NOMO-1 treated with dmso at 0.1 percent for 144 hours (cell line): ENCODE measurements around the gene ALK.

Source experiments
- DNase-seq: peaks from one replicate; lab custom pipeline; 2025; ENCODE audit not compliant: unreplicated experiment; lab: John Stamatoyannopoulos, UW

ALK gene

DNA sequence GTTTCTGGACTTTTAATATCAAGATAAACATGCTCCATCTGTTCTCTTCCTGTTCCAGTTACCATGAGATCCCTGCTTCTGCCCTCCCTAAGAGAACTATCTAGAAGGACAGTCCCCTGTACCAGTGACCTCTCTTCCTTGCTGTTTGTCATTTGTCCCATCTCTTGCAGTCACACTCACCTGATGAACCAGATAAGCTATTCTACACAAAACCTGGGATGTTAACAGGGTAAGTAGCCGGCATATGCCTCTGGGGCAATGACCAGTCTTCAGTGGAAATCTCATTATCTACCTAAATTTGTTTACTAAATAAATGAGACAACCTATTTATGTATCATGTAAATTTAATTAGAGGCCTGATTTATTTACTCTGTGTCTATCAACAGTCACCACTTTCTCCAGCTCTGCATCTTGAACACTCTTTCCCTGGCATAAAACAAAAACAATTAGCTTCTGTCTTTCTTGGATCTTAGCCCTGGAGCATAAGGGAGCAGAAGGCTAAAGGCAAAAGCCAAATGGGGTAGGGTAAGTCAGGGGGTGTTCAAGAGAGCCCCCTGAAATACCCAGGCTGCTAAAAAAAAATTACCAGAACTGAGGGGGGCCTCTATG, 337.7 kb downstream of the ALK start:
- no peak for DNase-seq

DNA sequence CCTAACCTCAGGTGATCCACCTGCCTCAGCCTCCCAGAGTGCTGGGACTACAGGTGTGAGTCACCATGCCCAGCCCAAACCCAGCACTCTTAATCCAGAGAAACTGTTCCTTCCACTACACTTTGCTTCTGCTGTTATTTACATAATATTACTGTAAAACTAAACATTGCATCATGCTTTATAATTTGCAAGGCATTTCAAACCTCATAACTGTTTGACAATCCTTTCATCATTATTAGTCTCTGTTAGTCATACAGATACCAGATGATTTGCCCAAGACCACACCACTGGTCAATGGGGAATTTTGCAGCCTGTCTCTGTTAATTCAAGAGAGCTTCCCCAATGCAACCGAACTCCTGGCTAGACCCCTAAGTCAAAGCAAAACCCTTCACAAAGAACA, 338.3 kb downstream of the ALK start:
- no peak for DNase-seq

DNA sequence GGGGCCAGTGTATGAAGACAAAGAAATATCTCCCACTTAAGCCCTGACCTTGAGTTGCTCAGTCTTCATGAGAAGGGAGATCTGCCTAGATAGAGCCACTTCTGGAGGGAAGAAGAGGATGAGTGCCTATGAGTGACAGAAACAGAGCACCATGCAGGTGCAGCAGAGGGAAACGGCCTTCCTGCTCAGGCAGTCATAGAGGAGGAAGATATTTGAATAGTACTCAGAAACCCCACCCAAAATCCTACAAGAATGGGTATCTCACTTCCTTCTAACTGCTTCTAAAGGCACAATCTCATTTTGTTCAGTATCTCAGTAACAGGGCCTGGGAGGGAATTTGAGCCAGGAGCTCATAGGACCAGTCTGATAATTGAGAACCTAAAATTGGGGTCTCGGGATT, 339.3 kb downstream of the ALK start:
- no peak for DNase-seq

DNA sequence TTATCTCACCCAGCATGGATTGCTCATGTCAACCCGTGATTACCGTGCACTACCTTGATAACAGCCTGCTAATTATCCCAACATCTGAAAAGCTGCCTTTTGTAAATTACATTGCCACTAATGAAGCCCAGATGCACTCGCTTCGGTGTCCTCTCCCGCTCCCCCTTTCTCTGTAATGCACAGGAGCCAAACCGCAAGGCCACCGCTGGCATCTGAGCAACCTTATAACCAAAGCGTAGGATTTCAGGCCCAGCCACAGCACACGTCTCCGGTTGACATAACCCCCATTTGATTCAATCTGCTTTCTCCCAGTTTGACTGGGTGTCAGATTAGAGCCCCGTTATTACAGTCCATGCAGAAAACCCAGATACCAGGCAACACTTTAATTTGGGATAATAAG, 341.2 kb downstream of the ALK start:
- DNase-seq, result no peak

DNA sequence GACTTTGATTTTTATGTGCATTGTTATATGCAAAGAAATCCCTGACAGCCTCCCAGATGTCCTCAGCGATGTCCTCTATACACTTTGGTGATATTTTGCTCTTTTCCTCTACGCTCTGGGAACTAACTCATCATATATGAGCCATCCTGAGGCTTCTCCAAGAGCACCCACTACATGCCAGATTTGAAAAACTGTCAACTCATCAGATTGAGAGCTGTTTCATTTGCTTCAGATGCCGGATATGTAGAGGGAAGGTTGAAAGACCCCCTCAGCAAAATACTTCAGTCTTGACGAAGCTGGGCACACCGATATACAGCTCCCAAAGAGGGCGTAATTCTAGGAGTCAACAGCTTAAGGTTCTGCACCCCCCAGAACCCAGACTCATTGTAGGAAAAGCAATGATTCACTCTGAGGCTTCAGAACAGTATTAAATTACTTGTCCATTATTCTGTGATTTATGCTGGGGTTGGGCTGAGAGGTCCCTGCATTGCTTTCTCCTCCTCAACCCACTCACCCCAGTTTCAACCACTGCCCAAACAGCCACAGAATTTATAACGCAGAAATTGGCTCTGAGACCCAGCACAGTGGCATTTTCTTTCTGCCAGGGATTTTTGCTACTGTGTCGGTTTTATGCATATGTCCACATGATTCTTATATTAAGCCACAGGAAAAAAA, 341.8 kb downstream of the ALK start:
- DNase-seq, result no peak

DNA sequence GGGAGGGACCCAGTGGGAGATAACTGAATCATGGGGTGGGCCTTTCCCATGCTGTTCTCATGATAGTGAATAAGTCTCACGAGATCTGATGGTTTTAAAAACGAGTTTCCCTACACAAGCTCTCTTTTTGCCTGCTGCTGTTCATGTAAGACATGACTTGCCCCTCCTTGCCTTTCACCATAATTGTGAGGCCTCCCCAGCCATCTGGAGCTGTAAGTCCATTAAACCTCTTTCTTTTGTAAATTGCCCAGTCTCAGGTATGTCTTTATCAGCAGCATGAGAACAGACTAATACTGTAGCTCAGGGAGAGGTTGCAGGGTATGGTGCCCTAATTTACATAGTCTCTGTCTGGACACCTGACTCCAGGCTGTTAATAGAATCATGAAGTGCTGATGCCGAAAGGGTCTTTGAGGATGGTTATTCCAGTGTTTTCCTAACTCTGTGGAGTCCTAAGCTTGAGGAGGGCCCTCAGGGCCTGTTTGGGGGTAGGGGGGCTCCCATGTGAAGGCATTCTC, 343.2 kb downstream of the ALK start:
- no peak for DNase-seq

DNA sequence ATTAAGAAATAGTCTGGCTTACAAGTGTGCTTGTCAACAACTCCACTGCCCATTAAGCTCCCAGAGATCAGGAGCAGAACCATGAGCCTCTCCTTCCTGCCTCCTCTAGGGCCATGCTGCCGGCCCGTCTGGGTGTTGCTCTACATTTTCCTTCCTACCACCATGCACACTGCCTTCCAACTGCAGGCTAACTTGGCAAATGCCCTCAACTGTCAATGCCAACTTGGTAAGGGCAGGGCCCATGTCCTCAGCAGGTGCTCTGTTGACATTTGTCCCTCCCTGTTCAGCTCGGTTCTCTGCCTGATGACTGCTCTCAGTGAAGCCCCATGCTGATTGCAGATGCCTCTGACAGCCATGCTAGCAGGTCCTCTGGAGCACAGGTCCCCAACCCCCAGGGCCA, 345.2 kb downstream of the ALK start:
- DNase-seq, result no peak

DNA sequence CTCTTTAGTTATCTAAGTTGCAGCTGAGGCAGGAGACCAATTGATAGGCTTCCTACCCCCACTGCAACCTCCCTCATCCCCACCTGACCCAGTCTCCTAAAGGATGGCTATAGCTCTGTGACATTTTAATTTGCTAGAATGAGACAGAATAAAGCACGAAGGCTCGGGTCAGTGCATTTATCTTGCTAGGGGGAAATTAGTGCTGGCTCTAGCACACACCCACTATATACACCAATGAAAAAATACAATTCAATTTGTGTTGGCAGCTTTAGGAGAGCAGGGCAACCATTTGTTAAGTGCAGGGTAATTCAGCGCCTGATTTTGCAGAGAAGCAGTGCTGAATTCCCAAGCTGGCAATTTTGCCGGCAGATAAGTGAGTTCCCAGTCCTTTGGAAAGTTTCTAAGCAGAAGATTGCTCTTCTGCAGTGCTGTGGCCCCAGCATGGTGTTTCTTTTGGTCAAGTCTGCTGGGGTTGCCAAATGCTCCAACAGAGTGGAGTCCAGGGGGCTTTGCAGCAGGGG, 346.0 kb downstream of the ALK start:
- no peak for DNase-seq

DNA sequence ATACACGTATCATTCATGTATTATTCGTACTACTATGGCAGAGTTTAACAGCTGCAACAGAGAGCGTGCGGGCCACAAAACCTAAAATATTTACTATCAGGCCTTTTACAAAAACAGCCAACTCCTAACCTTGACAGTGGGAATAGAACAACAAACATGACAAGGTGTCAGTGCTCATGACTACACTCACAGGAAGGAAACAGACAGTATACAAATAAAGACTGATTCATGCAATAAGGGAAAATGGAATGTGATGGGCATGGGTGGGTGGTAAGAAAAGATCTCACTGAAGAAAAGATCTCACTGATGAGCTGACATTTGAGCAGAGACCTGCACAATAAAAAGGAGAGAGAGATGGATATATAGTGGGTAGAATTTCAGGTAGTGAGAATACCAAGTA, 347.8 kb downstream of the ALK start:
- DNase-seq, result no peak

DNA sequence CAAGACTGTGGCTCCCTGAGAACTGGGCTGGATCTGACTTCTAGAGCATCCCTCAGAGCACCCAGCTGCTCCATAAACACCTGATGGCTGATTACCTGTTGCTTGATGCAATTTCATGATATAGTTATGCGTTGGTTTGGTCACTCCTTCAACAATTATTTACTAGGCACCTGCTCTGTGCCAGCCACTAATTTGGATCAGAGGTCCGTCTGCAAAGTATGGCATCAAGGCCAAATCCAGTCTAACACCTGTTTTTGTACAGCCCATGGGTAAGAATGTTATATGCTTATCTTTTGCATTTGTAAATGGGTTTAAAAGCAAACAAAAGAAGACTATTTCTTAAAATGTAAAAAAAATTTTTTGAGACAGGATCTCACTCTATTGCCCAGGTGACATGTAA, 348.2 kb downstream of the ALK start:
- no peak for DNase-seq

DNA sequence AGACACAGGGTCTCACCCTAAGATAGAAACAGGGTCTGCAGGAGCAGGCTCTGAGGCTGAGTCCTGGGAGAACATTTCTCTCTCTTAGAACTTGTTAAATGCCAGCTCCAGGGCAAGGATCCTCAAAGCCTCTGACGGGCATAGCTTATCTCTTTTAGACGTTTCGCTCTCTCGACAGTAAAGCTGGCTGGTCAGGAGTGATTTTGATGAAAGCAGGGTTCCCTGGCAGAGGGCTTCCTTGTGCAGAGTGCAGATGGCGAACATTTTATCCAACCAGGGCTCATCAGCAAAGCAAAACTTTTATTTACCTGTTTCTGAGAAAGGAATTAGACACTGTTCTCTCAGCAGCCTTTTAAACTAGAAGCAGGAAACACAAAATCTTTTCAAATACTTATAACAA, 350.8 kb downstream of the ALK start:
- no peak for DNase-seq

DNA sequence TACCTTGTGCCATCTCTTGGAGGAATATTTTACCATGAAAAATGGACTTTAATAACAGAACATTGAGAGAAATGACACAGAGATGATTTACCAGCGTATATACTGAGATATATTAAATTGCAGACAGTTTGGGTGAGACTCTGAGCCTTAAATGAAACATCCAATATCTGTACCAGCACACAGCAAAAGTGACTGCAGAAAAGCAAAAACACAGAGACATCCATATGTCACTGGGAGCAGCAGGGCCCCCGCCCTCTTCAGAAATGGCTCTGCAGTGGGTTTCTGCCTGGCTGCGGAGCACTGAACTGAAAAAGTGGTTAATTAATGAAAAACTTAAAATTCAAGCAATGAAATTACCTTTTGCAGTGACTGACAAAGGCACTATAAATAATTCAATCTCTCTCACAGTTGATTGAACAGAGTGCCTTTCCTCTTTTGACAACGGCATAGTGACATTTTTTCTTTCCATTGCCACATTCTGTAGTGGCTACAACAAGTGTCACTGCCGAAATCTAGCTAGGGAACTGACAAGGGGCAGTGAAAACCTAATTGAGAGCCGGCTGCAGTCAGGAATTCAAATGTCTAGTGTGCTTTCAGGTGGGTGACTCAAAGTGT, 353.4 kb downstream of the ALK start:
- DNase-seq, result no peak

DNA sequence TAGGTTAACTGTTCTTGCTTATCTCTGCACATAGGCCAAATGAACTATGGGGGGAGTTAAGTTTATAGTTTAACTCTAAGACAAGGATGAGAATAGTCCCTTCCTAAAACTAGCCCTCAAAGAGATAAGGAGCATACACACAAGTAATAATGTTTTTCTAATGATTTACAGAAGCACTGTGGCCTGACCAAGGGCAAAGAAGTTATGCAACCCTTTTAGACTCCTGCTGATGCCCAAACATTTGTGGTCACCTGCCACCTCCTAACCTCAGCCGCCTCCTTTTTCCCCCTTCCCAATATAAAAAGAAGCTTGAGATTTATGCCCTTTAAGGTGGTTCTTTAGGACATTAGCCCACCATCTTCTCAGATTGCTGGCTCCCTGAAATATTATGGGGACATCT, 357.7 kb downstream of the ALK start:
- no peak for DNase-seq

DNA sequence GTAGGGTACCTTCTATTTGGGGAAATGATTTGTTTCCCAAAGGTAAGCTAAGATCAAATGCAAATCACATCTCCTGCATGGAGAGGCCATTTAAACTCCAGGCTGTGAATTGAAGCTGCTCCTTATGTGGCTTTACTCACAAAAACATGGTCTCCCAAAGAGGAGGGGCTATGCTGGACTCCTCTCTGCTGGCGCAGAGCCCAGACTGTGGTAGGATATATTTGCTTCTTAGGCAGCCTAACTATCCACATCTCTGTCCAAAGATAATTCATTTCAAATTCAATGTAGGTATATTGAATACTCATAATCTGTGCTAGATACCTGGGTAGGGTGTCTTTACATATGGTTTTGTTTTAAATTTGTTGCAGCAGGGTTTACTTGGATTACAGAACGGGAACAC, 358.5 kb downstream of the ALK start:
- no peak for DNase-seq

DNA sequence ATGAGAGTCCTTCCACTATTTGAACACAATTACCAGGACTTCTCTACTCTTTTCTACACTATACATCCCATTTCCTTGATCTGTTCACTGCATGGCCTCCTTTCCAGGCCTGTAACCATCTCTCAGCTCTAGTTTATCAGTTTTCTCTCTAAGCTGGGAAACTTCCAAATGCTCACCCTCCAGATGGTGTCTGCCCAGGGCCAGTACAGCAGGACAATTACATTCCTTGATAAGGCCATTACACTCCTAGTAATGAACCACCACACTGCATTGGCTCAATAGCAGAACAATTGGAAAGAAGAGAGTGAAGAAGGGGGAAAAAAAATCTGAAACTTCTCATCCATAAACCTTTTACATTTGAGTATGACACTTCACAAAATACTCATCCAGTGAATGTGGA, 359.1 kb downstream of the ALK start:
- no peak for DNase-seq

DNA sequence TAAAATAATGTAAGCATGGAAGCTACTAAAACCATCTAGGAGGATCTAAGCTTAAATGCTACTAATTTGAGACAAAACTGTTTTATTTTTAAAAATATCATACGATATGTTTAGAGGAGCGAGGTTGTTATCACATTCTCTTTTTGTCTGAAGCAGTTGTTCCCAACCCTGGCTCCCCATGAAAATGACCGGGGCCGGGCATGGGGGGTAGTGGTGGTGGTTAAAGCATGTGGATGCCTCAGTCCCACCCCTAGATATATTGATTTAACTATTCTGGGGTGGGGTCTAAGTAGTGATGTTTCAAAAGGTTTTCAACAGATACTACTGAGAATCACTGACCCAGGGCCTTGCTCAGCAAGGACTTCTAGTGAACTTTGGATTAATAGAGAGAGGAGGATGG, 359.8 kb downstream of the ALK start:
- DNase-seq, result no peak

DNA sequence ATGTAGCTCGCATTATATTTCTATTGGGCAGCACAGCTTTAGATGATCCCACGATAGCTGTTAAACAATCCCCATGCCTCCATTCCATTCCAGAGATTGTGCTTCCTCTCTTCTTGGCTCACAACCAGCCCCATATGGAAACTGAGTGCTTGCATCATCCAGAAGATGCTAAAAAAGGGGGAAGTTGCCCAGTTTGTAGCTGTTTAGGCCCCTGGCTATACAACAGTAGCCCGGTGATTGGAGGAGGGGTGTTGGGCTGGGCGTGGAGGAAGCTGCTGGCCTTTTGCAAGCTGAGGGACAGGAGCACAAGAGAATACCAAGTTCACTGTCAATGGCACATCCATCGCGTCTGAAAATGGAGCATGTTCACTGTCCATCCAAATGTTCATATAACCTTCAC, 360.2 kb downstream of the ALK start:
- no peak for DNase-seq

DNA sequence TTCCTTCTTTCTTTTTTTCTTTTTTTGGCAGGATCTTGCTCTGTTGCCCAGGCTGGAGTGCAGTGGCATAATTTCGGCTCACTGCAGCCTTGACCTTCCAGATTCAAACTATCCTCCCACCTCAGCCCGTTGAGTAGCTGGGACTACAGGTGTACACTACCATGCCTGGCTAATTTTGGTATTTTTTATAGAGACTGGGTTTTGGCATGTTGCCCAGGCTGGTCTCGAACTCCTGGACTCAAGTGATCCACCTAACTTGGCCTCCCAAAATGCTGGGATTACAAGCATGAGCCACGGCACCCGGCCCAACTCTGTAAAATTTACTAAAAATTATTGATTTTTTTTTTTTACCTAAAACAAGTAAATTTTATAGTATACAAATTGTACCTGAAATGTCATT, 360.8 kb downstream of the ALK start:
- DNase-seq, result no peak

DNA sequence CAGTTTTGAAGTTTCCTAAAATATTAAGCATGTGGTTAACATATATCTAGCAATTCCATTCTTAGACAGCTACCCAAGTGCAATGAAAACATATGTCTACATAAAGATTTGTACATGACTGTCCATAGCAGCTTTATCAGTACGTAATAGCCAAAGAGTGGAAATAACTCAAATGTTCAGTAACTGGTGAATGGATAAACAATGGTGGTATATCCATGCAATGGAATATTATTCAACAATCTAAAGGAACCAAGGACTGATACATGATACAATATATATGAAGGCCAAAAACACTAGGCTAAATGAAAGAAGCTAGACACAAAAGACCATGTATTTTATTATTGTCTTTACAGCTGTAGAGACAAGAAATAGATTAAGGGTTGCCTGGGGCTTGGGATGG, 361.4 kb downstream of the ALK start:
- no peak for DNase-seq

DNA sequence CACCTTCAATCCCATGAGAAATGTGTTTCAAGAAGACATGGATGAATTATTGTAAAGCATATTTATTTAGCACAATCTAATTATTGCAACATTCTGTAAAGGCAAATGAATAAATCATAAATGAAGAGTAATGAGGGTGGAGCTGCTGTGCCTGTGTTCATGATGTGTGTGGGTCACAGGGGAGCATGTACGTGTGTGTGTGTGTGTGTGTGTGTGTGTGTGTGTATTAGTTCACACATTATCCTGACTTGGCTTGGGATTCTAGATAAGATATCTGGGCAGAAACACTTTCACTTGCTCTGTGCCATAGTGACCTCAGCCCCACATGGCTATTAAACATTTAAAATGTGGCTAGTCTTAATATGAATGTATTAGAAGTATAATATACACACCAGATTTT, 361.8 kb downstream of the ALK start:
- DNase-seq, result no peak

DNA sequence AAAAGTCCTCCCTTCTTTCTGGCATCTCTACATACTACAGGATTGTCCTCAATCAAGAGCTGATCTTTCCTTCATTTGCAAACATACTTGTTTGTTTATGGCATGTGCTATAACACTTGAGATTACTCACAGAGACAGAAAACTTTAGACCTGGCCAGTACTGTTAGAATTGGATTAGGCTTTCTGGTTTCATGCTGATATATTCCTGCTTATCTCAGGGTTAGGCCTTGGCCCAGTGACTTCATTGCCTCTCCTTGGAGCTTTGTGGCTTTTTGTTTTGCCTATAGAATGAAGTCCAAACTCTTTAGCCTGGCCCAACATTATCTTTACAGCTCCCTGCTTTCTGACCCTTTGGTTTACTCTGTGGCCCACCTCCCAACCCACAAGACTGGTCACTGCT, 363.3 kb downstream of the ALK start:
- no peak for DNase-seq

DNA sequence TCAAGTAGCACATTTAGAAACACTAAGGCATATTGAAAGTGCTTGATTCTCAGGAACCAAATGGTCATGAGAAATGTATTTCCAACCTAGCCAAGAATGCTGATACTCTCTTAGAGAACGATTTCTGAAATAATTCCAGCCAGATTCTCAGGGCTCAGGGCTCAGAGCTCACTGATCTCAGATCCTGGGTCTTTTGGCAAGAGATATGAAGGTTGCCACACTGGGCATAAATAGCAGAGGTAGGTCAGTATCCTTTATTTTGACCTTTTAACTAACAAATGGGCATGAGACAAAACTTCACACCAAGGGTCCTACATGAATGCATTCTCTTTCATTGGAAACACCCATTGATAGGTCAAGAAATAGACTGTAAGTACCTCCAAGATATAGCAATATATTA, 364.1 kb downstream of the ALK start:
- DNase-seq, result no peak

DNA sequence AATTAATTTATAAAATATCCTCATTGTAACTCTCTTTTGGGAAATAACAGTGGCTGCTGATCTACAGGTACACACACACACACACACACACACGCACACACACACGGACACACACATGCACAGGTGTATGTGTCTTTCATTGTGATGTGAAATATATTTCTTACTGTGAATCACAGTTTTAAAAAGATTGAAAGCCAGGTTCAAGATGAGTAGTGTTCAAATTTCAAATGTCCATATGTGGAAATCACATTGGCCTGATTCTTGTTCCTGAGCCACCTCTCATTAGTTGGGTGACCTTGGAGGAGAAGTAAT, 372.4 kb downstream of the ALK start:
- no peak for DNase-seq
